ENCODE data around the gene AGAP5.

AGAP5 gene

GRCh38 chr10:73625884-73626752 is 71.8 kb downstream of the AGAP5 start:
- DNase-seq (ENCODE audit: low read depth), result peak; percentile 97

DNA sequence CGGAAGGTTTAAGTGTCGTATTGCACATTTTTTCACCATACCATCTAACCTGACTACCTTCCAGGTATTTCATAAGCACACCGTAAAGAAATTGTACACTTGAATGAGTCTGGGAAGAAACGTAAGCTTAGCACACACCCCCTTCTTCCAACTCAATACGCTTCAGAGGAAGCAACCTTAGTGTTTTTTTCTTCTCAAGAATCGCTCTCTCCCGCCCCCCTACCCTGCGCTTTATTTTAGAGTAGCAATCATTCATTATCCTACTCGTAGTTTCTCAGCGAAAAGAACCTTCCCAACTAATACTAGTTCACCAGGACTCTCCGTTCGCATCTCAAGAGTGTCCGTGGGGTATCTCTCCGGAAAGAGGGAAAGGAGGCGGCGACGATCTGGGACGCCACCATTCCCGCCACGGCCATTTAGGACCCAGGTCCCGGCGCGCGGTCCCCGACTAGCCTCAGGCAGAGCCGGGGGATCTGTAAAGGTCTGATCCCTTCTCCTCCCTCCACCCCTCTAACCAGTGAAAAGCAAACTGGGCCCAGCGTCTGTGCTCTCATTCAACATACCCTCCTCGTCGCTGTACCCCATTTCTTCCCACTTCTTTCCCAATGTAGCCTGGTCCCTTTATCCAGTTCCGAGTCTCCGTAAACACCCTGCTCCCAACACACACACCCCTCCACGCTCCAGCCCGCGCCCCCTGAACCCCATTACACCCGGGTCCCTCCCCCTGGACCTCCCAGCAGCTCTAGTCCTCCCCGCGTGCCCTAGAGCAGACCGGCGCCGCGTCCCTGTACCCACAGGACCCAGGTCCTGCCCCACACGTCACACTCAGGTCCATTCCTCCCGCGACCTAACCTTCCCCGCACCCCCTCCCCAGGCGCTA is 72.7 kb downstream of the AGAP5 start:
- DNase-seq (ENCODE audit: low read depth), result no peak
